SU-DHL-6 (cell line): Measurements from ENCODE around the gene OSER1.

Experiments used
- H2AFZ ChIP-seq: fragments of 200-600 bp; sonication (generic); 2 replicates; pipeline ENCODE4 v1.6.1; 2014; ENCODE audit warnings: low read depth, mild to moderate bottlenecking, moderate library complexity, mixed read lengths, antibody characterized with exemption, low read length; ENCODE audit not compliant: severe bottlenecking
- H3F3A ChIP-seq: fragments of 200-600 bp; shearing (Covaris generic); 2 replicates; pipeline ENCODE4 v1.6.0; 2016; ENCODE audit warnings: antibody characterized with exemption, mild to moderate bottlenecking; ENCODE audit not compliant: insufficient read depth
- H3K27ac ChIP-seq: fragments of 200-600 bp; sonication (generic); 2 replicates; pipeline ENCODE4 v1.5.1; 2016; ENCODE audit warnings: low read depth, mild to moderate bottlenecking, low read length, moderate library complexity, mixed read lengths
- H3K27me3 ChIP-seq: fragments of 200-600 bp; sonication (generic), shearing (Covaris generic); 2 replicates; pipeline ENCODE4 v1.6.0; 2014; ENCODE audit warnings: mild to moderate bottlenecking, low read length
- H3K36me3 ChIP-seq: fragments of 200-600 bp; sonication (generic); 2 replicates; pipeline ENCODE4 v1.6.1; 2014; ENCODE audit warnings: mild to moderate bottlenecking, low read length, mixed read lengths
- H3K4me2 ChIP-seq: fragments of 300-600, 200-600 bp; shearing (Covaris generic), sonication (generic); 2 replicates; pipeline ENCODE4 v1.6.0; 2014; ENCODE audit warnings: low read length, low read depth, mild to moderate bottlenecking; ENCODE audit not compliant: poor library complexity, severe bottlenecking
- H3K4me3 ChIP-seq: fragments of 200-600 bp; sonication (generic); 2 replicates; pipeline ENCODE4 v1.5.1; 2014; ENCODE audit warnings: antibody characterized with exemption, low read length, mild to moderate bottlenecking, mixed read lengths; ENCODE audit not compliant: insufficient read depth, poor library complexity, severe bottlenecking
- H3K79me2 ChIP-seq: fragments of 200-600 bp; sonication (generic); 2 replicates; pipeline ENCODE4 v1.6.1; 2014; ENCODE audit warnings: mild to moderate bottlenecking, low read length, moderate library complexity; ENCODE audit not compliant: insufficient read depth
- H3K9ac ChIP-seq: fragments of 200-600 bp; sonication (generic); 2 replicates; pipeline ENCODE4 v1.7.0; 2014; ENCODE audit warnings: mild to moderate bottlenecking, low read length
- H3K9me2 ChIP-seq: fragments of 200-600 bp; sonication (generic); replicated peaks from 2 replicates; pipeline ENCODE4 v1.6.1; 2014; ENCODE audit warnings: low read length; ENCODE audit not compliant: insufficient read depth
- H3K9me3 ChIP-seq: fragments of 200-600 bp; sonication (generic); 2 replicates; pipeline ENCODE4 v1.6.1; 2014; ENCODE audit warnings: low read length, mixed read lengths; ENCODE audit not compliant: insufficient read depth
- H4K20me1 ChIP-seq: fragments of 200-600 bp; sonication (generic); 2 replicates; pipeline ENCODE4 v1.6.1; 2014; ENCODE audit warnings: low read depth, mild to moderate bottlenecking, antibody characterized with exemption, low read length, moderate library complexity, mixed read lengths
- CTCF ChIP-seq: fragments of 200-600 bp; sonication (generic); IDR thresholded peaks from one replicate; pipeline ENCODE4 v1.5.1; 2017; ENCODE audit warnings: antibody characterized with exemption, mild to moderate bottlenecking, low read length, moderate library complexity; ENCODE audit not compliant: insufficient read depth, poor library complexity, severe bottlenecking
- EZH2phosphoT487 ChIP-seq: fragments of 200-600 bp; sonication (generic), shearing (Covaris generic); conservative IDR thresholded peaks from 2 replicates; pipeline ENCODE4 v1.6.1; 2018; ENCODE audit warnings: mild to moderate bottlenecking, antibody characterized with exemption, low read length, moderate library complexity, mixed read lengths

The OSER1 gene

GRCh38 chr20:44255942-44256341 is 45.4 kb upstream of the OSER1 start:
- H3K36me3 ChIP-seq: no peaks in the 10 kb centered on the region
- H3K79me2 ChIP-seq: no peaks in the 10 kb centered on the region
- no peaks in the 10 kb centered on the region for H3F3A ChIP-seq
- H3K4me3 ChIP-seq: no peak overlapping the region
- H4K20me1 ChIP-seq: no peaks in the 10 kb centered on the region
- no peak overlapping the region for H3K4me2 ChIP-seq
- no peak overlapping the region for H2AFZ ChIP-seq
- H3K27ac ChIP-seq: no peak overlapping the region
- no peaks in the 10 kb centered on the region for H3K9me3 ChIP-seq
- H3K27me3 ChIP-seq: no peaks in the 10 kb centered on the region
- TF ChIP-seq CTCF (no peak), EZH2phosphoT487 (no peak)
- no peaks in the 10 kb centered on the region for H3K9me2 ChIP-seq
- H3K9ac ChIP-seq: no peak overlapping the region

- Histone ChIP-seq H3K9ac (no peak overlapping the region), H3K27ac (no peak overlapping the region), H3K79me2 (no peaks in the 10 kb centered on the region), H3K4me2 (no peak overlapping the region), H2AFZ (no peak overlapping the region), H3K4me3 (no peak overlapping the region), H3K36me3 (no peaks in the 10 kb centered on the region), H3K9me3 (no peaks in the 10 kb centered on the region), H4K20me1 (no peaks in the 10 kb centered on the region), H3K9me2 (no peaks in the 10 kb centered on the region), H3K27me3 (no peaks in the 10 kb centered on the region), H3F3A (no peaks in the 10 kb centered on the region)
- TF ChIP-seq EZH2phosphoT487 (no peak), CTCF (no peak)
These were observed 43.5 kb upstream of the OSER1 start for GRCh38 chr20:44254073-44254472.

GRCh38 chr20:44253528-44253927 is 43.0 kb upstream of the OSER1 start:
- no peaks in the 10 kb centered on the region for H4K20me1 ChIP-seq

More at GRCh38 chr20:44253528-44253927, 43.0 kb upstream of the OSER1 start:
- Histone ChIP-seq H3K4me2 (no peak overlapping the region), H3F3A (no peaks in the 10 kb centered on the region), H2AFZ (no peak overlapping the region), H3K27me3 (no peaks in the 10 kb centered on the region), H3K9me2 (no peaks in the 10 kb centered on the region), H3K79me2 (no peaks in the 10 kb centered on the region), H3K9me3 (no peaks in the 10 kb centered on the region), H3K4me3 (no peak overlapping the region), H3K27ac (no peak overlapping the region), H3K9ac (no peak overlapping the region), H3K36me3 (no peaks in the 10 kb centered on the region)
- TF ChIP-seq CTCF: no peak
- TF ChIP-seq EZH2phosphoT487: no peak
